Measurements from ENCODE around the gene RANBP1.

DNA sequence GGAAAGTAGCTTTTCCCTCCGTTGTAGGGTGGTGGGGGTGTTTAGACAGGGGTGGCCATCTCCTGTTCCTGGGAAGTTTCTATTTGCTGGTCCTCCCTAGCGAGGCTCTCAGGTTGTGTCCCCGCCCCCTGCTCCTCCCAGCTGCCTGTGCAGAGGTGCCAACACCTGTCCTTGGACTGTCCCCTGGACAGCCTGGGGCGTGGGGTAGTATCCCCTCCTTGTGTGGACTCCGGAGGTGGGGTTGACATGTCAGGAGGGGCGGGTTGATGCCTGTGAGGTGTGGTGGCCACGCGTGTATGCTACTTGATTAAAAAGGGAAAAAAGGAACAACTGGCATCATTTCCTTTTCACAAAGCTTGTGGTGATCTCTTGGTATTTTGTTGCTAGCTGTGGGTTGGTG, 14.3 kb upstream of the RANBP1 start:
- TF ChIP-seq, protein P1, sequence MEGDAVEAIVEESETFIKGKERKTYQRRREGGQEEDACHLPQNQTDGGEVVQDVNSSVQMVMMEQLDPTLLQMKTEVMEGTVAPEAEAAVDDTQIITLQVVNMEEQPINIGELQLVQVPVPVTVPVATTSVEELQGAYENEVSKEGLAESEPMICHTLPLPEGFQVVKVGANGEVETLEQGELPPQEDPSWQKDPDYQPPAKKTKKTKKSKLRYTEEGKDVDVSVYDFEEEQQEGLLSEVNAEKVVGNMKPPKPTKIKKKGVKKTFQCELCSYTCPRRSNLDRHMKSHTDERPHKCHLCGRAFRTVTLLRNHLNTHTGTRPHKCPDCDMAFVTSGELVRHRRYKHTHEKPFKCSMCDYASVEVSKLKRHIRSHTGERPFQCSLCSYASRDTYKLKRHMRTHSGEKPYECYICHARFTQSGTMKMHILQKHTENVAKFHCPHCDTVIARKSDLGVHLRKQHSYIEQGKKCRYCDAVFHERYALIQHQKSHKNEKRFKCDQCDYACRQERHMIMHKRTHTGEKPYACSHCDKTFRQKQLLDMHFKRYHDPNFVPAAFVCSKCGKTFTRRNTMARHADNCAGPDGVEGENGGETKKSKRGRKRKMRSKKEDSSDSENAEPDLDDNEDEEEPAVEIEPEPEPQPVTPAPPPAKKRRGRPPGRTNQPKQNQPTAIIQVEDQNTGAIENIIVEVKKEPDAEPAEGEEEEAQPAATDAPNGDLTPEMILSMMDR (IDR thresholded peaks at IDR 0.05), result no peak
- TF ChIP-seq POLR2A (IDR thresholded peaks at IDR 0.05), result no peak

Data from adrenal gland (tissue), 5 donors.